NCI-H2029 treated with DMSO at 0.1 percent for 48 hours (cell line): Measurements from ENCODE around the gene SORCS3.

Experiments used
- DNase-seq: peaks from one replicate; lab custom pipeline; 2025; lab: John Stamatoyannopoulos, UW

The SORCS3 gene

GRCh38 chr10:105017116-105017515 is 376.0 kb downstream of the SORCS3 start:
- DNase-seq, result no peak

GRCh38 chr10:105017691-105018090 is 376.6 kb downstream of the SORCS3 start:
- DNase-seq, result no peak

DNA sequence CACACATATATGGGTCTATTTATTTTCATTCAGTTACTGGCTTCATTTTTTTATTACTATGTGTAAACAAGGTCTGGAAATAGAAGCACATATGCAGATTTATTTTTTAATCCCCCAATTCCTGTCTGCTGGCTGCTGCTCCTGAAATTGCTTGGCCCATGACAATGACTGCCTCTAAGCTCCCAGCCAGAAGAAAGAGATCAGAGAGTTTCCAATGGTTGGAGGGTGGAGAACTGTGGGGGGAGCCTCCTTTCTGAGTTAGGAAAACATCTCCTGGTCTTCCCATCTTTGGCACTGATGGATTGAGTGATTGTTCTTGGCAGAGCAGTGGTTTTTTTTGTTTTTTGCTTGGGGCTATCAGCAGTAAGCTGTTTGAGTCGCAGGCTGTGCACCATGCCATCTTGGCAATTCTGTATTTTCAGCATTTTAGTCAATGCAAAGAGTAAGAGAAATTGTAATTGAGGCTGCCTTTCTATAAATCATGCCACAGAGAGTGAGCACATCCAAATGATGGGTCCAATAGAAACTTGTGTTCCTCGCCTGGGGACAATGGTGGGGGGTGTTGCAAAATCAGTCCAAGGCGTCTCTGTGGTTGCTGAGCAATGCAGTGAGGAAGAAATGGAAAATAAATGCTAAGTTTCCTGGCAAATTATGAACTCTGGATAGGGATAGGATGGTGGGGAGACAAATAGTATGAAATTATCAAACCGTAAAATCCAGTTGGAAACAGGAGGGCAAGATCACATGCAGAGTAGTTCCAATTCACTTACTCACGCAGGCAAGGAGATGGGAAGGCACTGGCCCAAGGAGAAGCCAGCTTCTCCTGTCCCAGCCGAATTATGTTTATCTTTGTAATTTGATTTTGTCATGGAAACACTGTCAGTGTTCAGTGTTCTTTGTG is 382.4 kb downstream of the SORCS3 start:
- no peak for DNase-seq

- no peak for DNase-seq
These were observed 383.1 kb downstream of the SORCS3 start for GRCh38 chr10:105024184-105024583.

- no peak for DNase-seq
These were observed 384.0 kb downstream of the SORCS3 start for GRCh38 chr10:105025092-105025491.

DNA sequence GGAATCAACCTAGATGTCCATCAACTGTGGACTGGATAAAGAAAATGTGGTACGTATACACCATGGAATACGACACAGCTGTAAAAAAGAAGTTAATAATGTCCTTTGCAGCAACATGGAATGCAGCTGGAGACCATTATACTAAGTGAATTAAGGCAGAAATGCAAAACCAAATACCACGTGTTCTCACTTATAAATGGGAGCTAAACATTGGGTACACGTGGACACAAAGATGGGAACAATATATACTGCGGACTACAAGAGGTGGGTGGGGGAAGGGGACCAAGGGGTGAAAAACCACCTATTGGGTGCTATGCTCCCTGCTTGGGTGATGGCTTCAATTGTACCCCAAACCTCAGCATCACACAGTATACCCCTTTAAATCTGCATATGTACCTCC is 385.5 kb downstream of the SORCS3 start:
- no peak for DNase-seq

DNA sequence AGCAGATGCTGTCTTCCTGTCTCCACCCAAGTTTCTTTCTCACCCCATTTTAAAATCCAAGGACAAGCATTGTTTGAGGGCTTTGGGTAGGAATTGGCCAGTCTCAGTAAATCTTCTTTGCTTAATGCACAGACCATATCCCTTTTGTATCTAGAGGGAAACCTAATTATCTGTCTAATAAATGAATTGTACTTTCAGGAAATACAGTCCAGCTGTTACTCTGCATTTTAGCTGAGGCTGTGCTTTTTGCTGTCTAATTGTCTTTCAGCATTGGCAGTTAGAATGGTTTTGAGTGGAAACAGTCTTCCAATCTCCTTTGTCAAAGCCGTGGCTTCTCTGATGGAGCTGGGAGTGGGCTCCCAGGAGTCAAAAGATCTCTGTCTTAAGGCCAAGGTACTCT is 388.2 kb downstream of the SORCS3 start:
- no peak for DNase-seq

GRCh38 chr10:105037022-105037421 is 395.9 kb downstream of the SORCS3 start:
- DNase-seq, result no peak

GRCh38 chr10:105041956-105042355 is 400.9 kb downstream of the SORCS3 start:
- DNase-seq, result no peak

DNA sequence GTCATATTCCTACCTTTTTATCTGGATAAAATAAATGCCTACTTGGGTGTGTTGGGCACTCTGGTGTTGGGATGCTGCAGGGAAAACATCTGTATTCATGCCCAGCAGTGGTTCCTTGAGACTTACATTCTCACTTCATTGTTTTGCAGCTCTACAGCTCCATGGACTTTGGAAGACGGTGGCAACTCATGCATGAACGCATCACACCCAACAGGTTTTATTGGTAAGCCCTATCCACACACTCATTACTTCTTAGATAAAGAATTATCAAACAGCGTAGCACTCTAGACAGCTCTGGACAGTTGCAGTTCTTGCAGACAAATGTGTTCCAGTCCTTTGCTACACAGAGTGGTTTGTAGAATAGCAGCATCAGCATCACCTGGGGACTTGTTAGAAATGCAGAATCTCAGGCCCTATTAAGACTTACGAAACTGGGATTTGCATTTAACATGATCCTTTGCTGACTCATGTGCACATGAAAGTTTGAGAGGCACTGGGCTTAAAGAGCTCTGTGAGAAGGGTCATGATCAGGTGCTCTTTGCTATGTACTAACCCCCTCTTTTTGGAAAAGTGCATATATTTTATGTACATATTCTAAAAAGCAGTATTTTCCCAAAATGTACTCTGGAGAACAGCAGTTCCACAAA is 401.9 kb downstream of the SORCS3 start:
- DNase-seq, result no peak

DNA sequence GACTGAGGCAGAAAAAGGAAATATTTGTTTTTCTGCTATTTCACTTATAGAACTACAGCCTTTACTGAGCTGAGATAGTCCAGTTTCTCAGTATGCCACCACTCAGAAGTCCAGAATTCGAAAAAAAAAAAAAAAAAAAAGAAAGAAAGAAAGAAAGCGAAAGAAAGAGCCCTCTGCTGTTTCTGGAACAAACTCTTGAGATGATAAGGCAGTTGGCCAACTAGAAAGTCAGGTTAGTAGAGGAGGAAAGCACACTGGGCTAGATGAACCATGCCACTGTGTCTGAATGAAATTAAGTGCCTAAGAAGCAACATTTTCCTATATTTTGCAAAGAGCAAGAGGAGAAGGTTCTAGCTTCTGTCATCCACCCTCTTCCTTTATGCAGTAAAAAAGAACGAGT is 403.8 kb downstream of the SORCS3 start:
- no peak for DNase-seq

- DNase-seq, result no peak
These were observed 415.3 kb downstream of the SORCS3 start for GRCh38 chr10:105056413-105056812.

GRCh38 chr10:105062951-105063350 is 421.9 kb downstream of the SORCS3 start:
- no peak for DNase-seq

DNA sequence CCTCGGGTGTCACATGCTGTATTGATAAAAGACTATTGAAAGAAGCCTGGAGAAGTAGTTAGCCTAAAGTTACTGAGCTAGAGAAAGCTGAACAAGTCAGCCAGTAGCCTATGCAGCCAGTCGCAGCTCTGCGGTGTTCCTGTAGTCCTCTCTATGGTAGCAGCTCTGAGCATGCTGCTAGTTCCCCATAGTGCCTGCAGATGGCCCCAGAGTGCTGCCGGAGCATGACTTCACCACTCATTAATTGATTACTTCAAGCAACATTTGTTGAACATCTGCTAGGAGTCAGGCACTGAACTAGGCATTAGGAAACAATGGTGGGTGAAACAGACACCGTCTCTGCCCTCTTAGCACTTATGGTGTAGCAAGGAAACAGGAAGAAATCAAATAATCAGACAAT is 422.7 kb downstream of the SORCS3 start:
- no peak for DNase-seq

DNA sequence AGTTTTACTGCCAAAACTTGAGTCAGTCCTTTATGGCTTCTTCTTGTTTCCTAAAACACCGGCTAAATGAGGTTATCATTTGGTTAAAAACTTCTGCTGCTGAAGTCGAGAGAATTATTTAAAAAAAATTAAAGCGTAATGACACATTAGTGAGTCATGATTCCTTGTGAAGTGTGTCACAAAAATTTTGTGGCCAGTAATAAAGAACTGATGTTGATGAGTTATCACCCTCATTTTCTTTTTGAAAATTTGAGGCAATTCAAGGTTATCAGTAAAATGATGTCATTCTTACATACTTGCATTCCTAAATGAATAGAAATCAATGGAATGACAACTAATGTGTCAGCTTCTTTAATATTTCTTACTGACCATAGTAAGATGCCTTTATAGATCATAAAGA is 427.4 kb downstream of the SORCS3 start:
- DNase-seq, result no peak

GRCh38 chr10:105070249-105070648 is 429.2 kb downstream of the SORCS3 start:
- no peak for DNase-seq

- no peak for DNase-seq
These were observed 429.9 kb downstream of the SORCS3 start for GRCh38 chr10:105070952-105071351.

DNA sequence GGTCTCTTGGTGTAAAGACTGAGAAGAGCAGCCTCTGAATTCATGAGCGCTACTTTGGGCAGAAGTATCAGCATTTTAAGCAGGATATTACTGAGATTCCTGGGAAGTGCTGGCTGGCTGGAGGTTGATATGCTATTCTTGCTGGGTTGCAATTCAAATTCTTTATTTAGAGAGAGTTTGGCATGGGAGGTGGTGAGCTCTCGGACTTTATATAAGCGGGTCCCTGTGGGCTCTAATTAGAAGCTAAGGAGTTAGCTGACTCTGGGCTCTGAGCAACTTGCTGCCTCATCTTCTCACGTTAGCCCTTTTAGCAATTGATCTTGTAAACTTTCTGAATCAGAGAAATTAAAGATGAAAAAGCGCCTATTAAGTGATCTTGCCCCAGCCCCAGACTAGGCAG is 430.9 kb downstream of the SORCS3 start:
- DNase-seq, result no peak

GRCh38 chr10:105073999-105074398 is 432.9 kb downstream of the SORCS3 start:
- no peak for DNase-seq

GRCh38 chr10:105075031-105075430 is 433.9 kb downstream of the SORCS3 start:
- DNase-seq, result no peak

- DNase-seq, result no peak
These were observed 444.9 kb downstream of the SORCS3 start for GRCh38 chr10:105085980-105086379.

DNA sequence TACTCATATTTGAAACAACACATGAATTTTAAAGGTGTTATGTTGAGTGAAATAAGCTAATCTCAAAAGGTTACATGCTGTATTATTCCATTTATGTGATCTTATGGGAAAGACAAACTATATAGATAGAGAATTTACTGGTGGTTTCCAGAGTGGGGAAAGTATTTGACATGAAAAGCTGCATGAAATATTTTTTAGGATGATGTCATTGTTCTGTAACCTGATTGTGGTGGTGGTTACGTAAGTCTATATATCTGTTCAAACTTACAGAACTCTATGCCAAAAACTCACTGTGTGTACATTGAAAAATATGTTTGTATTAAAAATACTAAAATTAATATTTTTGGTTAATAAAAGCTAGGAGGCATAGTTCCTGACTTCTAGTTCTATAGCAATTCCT is 453.0 kb downstream of the SORCS3 start:
- no peak for DNase-seq

- no peak for DNase-seq
These were observed 455.2 kb downstream of the SORCS3 start for GRCh38 chr10:105096316-105096715.

GRCh38 chr10:105102977-105103376 is 461.9 kb downstream of the SORCS3 start:
- DNase-seq, result no peak
